Prostate gland (tissue), 2 donors: Measurements from ENCODE around the gene SH3D19.
"Not testable (repeated sequence)": the region's sequence is repeated elsewhere in the genome, so short reads cannot be mapped to it uniquely, and the experiment has no call there.

ENCODE experiments used
- CTCF ChIP-seq, 4 experiments: fragments of 200-600 bp in 2 of 4; fragments of 450-650 bp in 2 of 4; sonication (generic) in 2 of 4; IDR thresholded peaks; 1 replicate in 3 of 4; 2 replicates in 1 of 4; pipeline ENCODE4 v1.5.1; 2016 to 2019; ENCODE audit warnings: antibody characterized with exemption in 4 of 4, mild to moderate bottlenecking in 2 of 4, moderate library complexity in 2 of 4
- POLR2A ChIP-seq: fragments of 450-650 bp; IDR thresholded peaks from one replicate; pipeline ENCODE4 v1.6.1; 2016; ENCODE audit warnings: antibody characterized with exemption, mild to moderate bottlenecking

- not testable (repeated sequence) for TF ChIP-seq CTCF (IDR thresholded peaks at IDR 0.05); POLR2A
Observed at GRCh38 chr4:151136048-151136447, 189.4 kb downstream of the SH3D19 start.
